Trophoblast cell (in vitro differentiated cells and primary cell): Measurements from ENCODE around the gene VTI1A.

ENCODE experiments used
- DNase-seq, 2 donors: peaks; one replicate each; pipeline ENCODE4 v3.0.0-alpha.2; 2016
- H2AFZ ChIP-seq: 2 replicates; pipeline ENCODE4 v1.6.1; 2013; ENCODE audit warnings: low read length, moderate library complexity, mild to moderate bottlenecking; ENCODE audit not compliant: insufficient read depth, poor library complexity
- H2AK5ac ChIP-seq: 2 replicates; pipeline ENCODE4 v1.6.1; 2013; ENCODE audit warnings: mild to moderate bottlenecking, low read length
- H2BK120ac ChIP-seq: 2 replicates; pipeline ENCODE4 v1.6.1; 2013; ENCODE audit warnings: low read length, mild to moderate bottlenecking, moderate library complexity; ENCODE audit not compliant: insufficient read depth, poor library complexity
- H2BK12ac ChIP-seq: 2 replicates; pipeline ENCODE4 v1.6.1; 2013; ENCODE audit warnings: mild to moderate bottlenecking, low read length, moderate library complexity
- H2BK5ac ChIP-seq: 2 replicates; pipeline ENCODE4 v1.6.1; 2013; ENCODE audit warnings: low read length, low read depth, moderate library complexity, mild to moderate bottlenecking; ENCODE audit not compliant: poor library complexity
- H3K14ac ChIP-seq: 2 replicates; pipeline ENCODE4 v1.6.1; 2013; ENCODE audit warnings: mild to moderate bottlenecking, low read length
- H3K18ac ChIP-seq: 2 replicates; pipeline ENCODE4 v1.6.1; 2013; ENCODE audit warnings: mild to moderate bottlenecking, low read length
- H3K23ac ChIP-seq: 2 replicates; pipeline ENCODE4 v1.6.1; 2013; ENCODE audit warnings: low read length
- H3K27ac ChIP-seq: 2 replicates; pipeline ENCODE4 v1.5.1; 2013; ENCODE audit warnings: low read depth, mild to moderate bottlenecking, inconsistent platforms, low read length, moderate library complexity
- H3K27me3 ChIP-seq: 2 replicates; pipeline ENCODE4 v1.6.1; 2013; ENCODE audit warnings: inconsistent platforms, mild to moderate bottlenecking, low read length, moderate library complexity; ENCODE audit not compliant: insufficient read depth
- H3K36me3 ChIP-seq, 2 experiments: 1 replicate in 1 of 2; 2 replicates in 1 of 2; pipeline ENCODE4 v1.6.1; 2013; ENCODE audit warnings: low read length in 2 of 2, mild to moderate bottlenecking in 2 of 2, moderate library complexity in 1 of 2; ENCODE audit not compliant: insufficient read depth in 2 of 2, control insufficient read depth in 1 of 2
- H3K4ac ChIP-seq: 2 replicates; pipeline ENCODE4 v1.6.1; 2013; ENCODE audit warnings: low read depth, mild to moderate bottlenecking, low read length, moderate library complexity
- H3K4me1 ChIP-seq, 2 experiments: 1 replicate in 1 of 2; 2 replicates in 1 of 2; pipeline ENCODE4 v1.6.1; 2013; ENCODE audit warnings: low read length in 2 of 2, mild to moderate bottlenecking in 2 of 2, moderate library complexity in 1 of 2; ENCODE audit not compliant: insufficient read depth in 2 of 2, control insufficient read depth in 1 of 2
- H3K4me2 ChIP-seq: 2 replicates; pipeline ENCODE4 v1.6.1; 2013; ENCODE audit warnings: inconsistent platforms, mild to moderate bottlenecking, low read length, moderate library complexity
- H3K4me3 ChIP-seq: 2 replicates; pipeline ENCODE4 v1.5.1; 2013; ENCODE audit warnings: mild to moderate bottlenecking, low read depth, low read length, inconsistent platforms
- H3K79me1 ChIP-seq: one replicate; pipeline ENCODE4 v1.6.1; 2013; ENCODE audit warnings: low read length
- H3K79me2 ChIP-seq: 2 replicates; pipeline ENCODE4 v1.6.1; 2013; ENCODE audit warnings: low read length, mild to moderate bottlenecking; ENCODE audit not compliant: control insufficient read depth, insufficient read depth, poor library complexity
- H3K9ac ChIP-seq: 2 replicates; pipeline ENCODE4 v1.6.1; 2013; ENCODE audit warnings: mild to moderate bottlenecking, low read length
- H3K9me3 ChIP-seq: 2 replicates; pipeline ENCODE4 v1.6.1; 2013; ENCODE audit warnings: low read depth, mild to moderate bottlenecking, control low read depth, inconsistent platforms, low read length; ENCODE audit not compliant: insufficient read depth
- H4K12ac ChIP-seq: 2 replicates; pipeline ENCODE4 v1.6.1; 2013; ENCODE audit warnings: low read depth, mild to moderate bottlenecking, low read length, moderate library complexity
- H4K8ac ChIP-seq: 2 replicates; pipeline ENCODE4 v1.6.1; 2013; ENCODE audit warnings: low read depth, mild to moderate bottlenecking, low read length, moderate library complexity
- H4K91ac ChIP-seq: one replicate; pipeline ENCODE4 v1.6.1; 2013; ENCODE audit warnings: low read depth, mild to moderate bottlenecking, low read length, moderate library complexity
- WGBS: extraction: QIAGEN DNeasy Blood & Tissue Kit; methylation state at CpG from one replicate; pipeline ENCODE4 v1.1.7; 2013; ENCODE audit warnings: missing lambda C conversion rate; ENCODE audit not compliant: insufficient read length, insufficient coverage; ENCODE audit errors: extremely low coverage; 5-methylcytosine and 5-hydroxymethylcytosine counted together

Gene VTI1A

GRCh38 chr10:112821038-112821437 is 374.0 kb downstream of the VTI1A start:
- no peak for DNase-seq
- H3K27ac ChIP-seq, result no peak overlapping the region
- H2BK12ac ChIP-seq, result no peak overlapping the region
- no peak overlapping the region for H3K4ac ChIP-seq
- peaks cover 7 to 12% of the 10 kb centered on the region in 2 experiments for H3K4me1 ChIP-seq
- H3K79me1 ChIP-seq, result peaks cover 5% of the 10 kb centered on the region
- no peak overlapping the region for H3K23ac ChIP-seq
- no peak overlapping the region for H4K8ac ChIP-seq
- H4K91ac ChIP-seq, result no peak overlapping the region
- no peaks in the 10 kb centered on the region for H3K79me2 ChIP-seq
- H3K14ac ChIP-seq, result no peak overlapping the region
- H3K36me3 ChIP-seq, result no peaks in the 10 kb centered on the region
- no peak overlapping the region for H2BK5ac ChIP-seq
- H3K27me3 ChIP-seq, result no peaks in the 10 kb centered on the region
- H2AK5ac ChIP-seq, result no peak overlapping the region
- H3K4me3 ChIP-seq, result no peak overlapping the region
- no peak overlapping the region for H3K18ac ChIP-seq
- no peak overlapping the region for H2AFZ ChIP-seq
- no peak overlapping the region for H2BK120ac ChIP-seq
- WGBS, result no CpG with 5 or more reads among the region's 19 CpGs
- peaks cover 3% of the 10 kb centered on the region for H3K9me3 ChIP-seq
- no peak overlapping the region for H3K4me2 ChIP-seq
- H3K9ac ChIP-seq, result no peak overlapping the region
- no peak overlapping the region for H4K12ac ChIP-seq

- H3K9ac ChIP-seq, result no peak overlapping the region
- H4K8ac ChIP-seq, result no peak overlapping the region
- no peak overlapping the region for H3K4me2 ChIP-seq
- no peaks in the 10 kb centered on the region for H3K36me3 ChIP-seq
- no peak overlapping the region for H4K91ac ChIP-seq
- no peak overlapping the region for H2AFZ ChIP-seq
- no peaks in the 10 kb centered on the region for H3K79me2 ChIP-seq
- H3K27me3 ChIP-seq, result no peaks in the 10 kb centered on the region
- no peak overlapping the region for H2BK120ac ChIP-seq
- H3K4ac ChIP-seq, result no peak overlapping the region
- no peak overlapping the region for H4K12ac ChIP-seq
- H2AK5ac ChIP-seq, result no peak overlapping the region
- peaks cover 7 to 12% of the 10 kb centered on the region in 2 experiments for H3K4me1 ChIP-seq
- peaks cover 5% of the 10 kb centered on the region for H3K79me1 ChIP-seq
- H3K18ac ChIP-seq, result no peak overlapping the region
- no peak overlapping the region for H3K27ac ChIP-seq
- H3K23ac ChIP-seq, result no peak overlapping the region
- no peak overlapping the region for H3K4me3 ChIP-seq
- no CpG with 5 or more reads among the region's 7 CpGs for WGBS
- no peak overlapping the region for H3K14ac ChIP-seq
- H2BK12ac ChIP-seq, result no peak overlapping the region
- peaks cover 3% of the 10 kb centered on the region for H3K9me3 ChIP-seq
- H2BK5ac ChIP-seq, result no peak overlapping the region
- no peak for DNase-seq
Observed at GRCh38 chr10:112821663-112822062, 374.6 kb downstream of the VTI1A start.

GRCh38 chr10:112823007-112823406 is 376.0 kb downstream of the VTI1A start:
- Histone ChIP-seq H2BK5ac (no peak overlapping the region), H3K4me1 (peaks cover 7 to 12% of the 10 kb centered on the region in 2 experiments), H2BK120ac (no peak overlapping the region)

GRCh38 chr10:112823604-112824003 is 376.6 kb downstream of the VTI1A start:
- H3K9me3 ChIP-seq, result peaks cover 3% of the 10 kb centered on the region
- no peak overlapping the region for H3K9ac ChIP-seq
- H3K4me2 ChIP-seq, result no peak overlapping the region
- peaks cover 7 to 12% of the 10 kb centered on the region in 2 experiments for H3K4me1 ChIP-seq
- no peak overlapping the region for H3K4ac ChIP-seq
- no peak overlapping the region for H2BK120ac ChIP-seq
- no peak overlapping the region for H3K27ac ChIP-seq
- H2BK5ac ChIP-seq, result no peak overlapping the region
- no peak for DNase-seq
- H3K27me3 ChIP-seq, result no peaks in the 10 kb centered on the region
- no peak overlapping the region for H4K12ac ChIP-seq
- H2AK5ac ChIP-seq, result no peak overlapping the region
- H3K79me2 ChIP-seq, result no peaks in the 10 kb centered on the region
- no peak overlapping the region for H4K8ac ChIP-seq
- H3K79me1 ChIP-seq, result peaks cover 5% of the 10 kb centered on the region
- no peak overlapping the region for H3K23ac ChIP-seq
- no peak overlapping the region for H2BK12ac ChIP-seq
- no peak overlapping the region for H4K91ac ChIP-seq
- no peak overlapping the region for H2AFZ ChIP-seq
- no CpG with 5 or more reads among the region's 7 CpGs for WGBS
- no peak overlapping the region for H3K4me3 ChIP-seq
- no peak overlapping the region for H3K14ac ChIP-seq
- H3K36me3 ChIP-seq, result no peaks in the 10 kb centered on the region
- H3K18ac ChIP-seq, result no peak overlapping the region

More at GRCh38 chr10:112823007-112823406, 376.0 kb downstream of the VTI1A start:
- Histone ChIP-seq H3K4me3 (no peak overlapping the region), H3K79me2 (no peaks in the 10 kb centered on the region), H3K9ac (no peak overlapping the region), H3K23ac (no peak overlapping the region), H2BK12ac (no peak overlapping the region), H3K14ac (no peak overlapping the region), H3K79me1 (peaks cover 5% of the 10 kb centered on the region), H2AK5ac (no peak overlapping the region), H3K4ac (no peak overlapping the region), H4K8ac (no peak overlapping the region), H3K4me2 (no peak overlapping the region), H3K27ac (no peak overlapping the region), H4K91ac (no peak overlapping the region), H2AFZ (no peak overlapping the region), H3K9me3 (peaks cover 3% of the 10 kb centered on the region), H3K18ac (no peak overlapping the region), H3K36me3 (no peaks in the 10 kb centered on the region), H4K12ac (no peak overlapping the region), H3K27me3 (no peaks in the 10 kb centered on the region)
- no peak for DNase-seq
- WGBS, result no CpG with 5 or more reads among the region's 5 CpGs
